Smooth muscle cell of the brain vasculature (primary cell): ENCODE data around the gene STX3.
"Not testable (repeated sequence)": the region's sequence is repeated elsewhere in the genome, so short reads cannot be mapped to it uniquely, and the experiment has no call there.

Experiments
- DNase-seq: peaks from one replicate; pipeline ENCODE4 v3.0.0-alpha.2; 2012; ENCODE audit warnings: low read depth, low spot score

The STX3 gene

GRCh38 chr11:59787816-59788215 is 32.6 kb downstream of the STX3 start:
- DNase-seq = no peak

- DNase-seq = no peak
Observed at GRCh38 chr11:59791639-59792038, 36.5 kb downstream of the STX3 start.

- no peak for DNase-seq
Observed at GRCh38 chr11:59792507-59792906, 37.3 kb downstream of the STX3 start.

- no peak for DNase-seq
Observed at GRCh38 chr11:59794417-59794816, 39.2 kb downstream of the STX3 start.

GRCh38 chr11:59800390-59801025 is 45.3 kb downstream of the STX3 start:
- no peak for DNase-seq

GRCh38 chr11:59801160-59801706 is 46.1 kb downstream of the STX3 start:
- no peak for DNase-seq

- DNase-seq = no peak
Observed at GRCh38 chr11:59801981-59802638, 46.9 kb downstream of the STX3 start.

GRCh38 chr11:59802639-59803176 is 47.5 kb downstream of the STX3 start:
- DNase-seq = no peak

GRCh38 chr11:59804061-59804460 is 48.9 kb downstream of the STX3 start:
- no peak for DNase-seq

- DNase-seq = no peak
Observed at GRCh38 chr11:59807047-59807610, 52.0 kb downstream of the STX3 start.

GRCh38 chr11:59810189-59810910 is 55.2 kb downstream of the STX3 start, which contains the start of gene MRPL16:
Gene MRPL16, minus strand, starts transcription at chr11:59810778. Its CDS starts 120 bp downstream, at chr11:59810658.
- DNase-seq = peak; percentile 61

GRCh38 chr11:59810911-59811259 is 55.7 kb downstream of the STX3 start:
- no peak for DNase-seq

- no peak for DNase-seq
Observed at GRCh38 chr11:59812220-59812619, 57.0 kb downstream of the STX3 start.

- DNase-seq = no peak
Observed at GRCh38 chr11:59813364-59813763, 58.2 kb downstream of the STX3 start.

GRCh38 chr11:59814021-59814420 is 58.8 kb downstream of the STX3 start:
- DNase-seq = no peak

GRCh38 chr11:59815754-59816153 is 60.6 kb downstream of the STX3 start:
- DNase-seq = no peak

- DNase-seq = not testable (repeated sequence)
Observed at GRCh38 chr11:59816434-59816833, 61.3 kb downstream of the STX3 start.

- DNase-seq = no peak
Observed at GRCh38 chr11:59818572-59818971, 63.4 kb downstream of the STX3 start.

- DNase-seq = no peak
Observed at GRCh38 chr11:59822989-59823566, 67.9 kb downstream of the STX3 start.

GRCh38 chr11:59829358-59829757 is 74.2 kb downstream of the STX3 start:
- DNase-seq = no peak

- no peak for DNase-seq
Observed at GRCh38 chr11:59833602-59834001, 78.4 kb downstream of the STX3 start.

- no peak for DNase-seq
Observed at GRCh38 chr11:59839615-59840014, 84.4 kb downstream of the STX3 start.
